CD4-positive, alpha-beta T cell (primary cell): Measurements from ENCODE around the gene SIDT2. TPM values are rescaled to one million over a fixed set of nuclear protein-coding genes. Genes with fewer than 3 reads are reported as not detected.

Experiments
- ATAC-seq: fragments of 200-7000 bp; cut with Tn5 transposase; one replicate; pipeline ENCODE4 v1.10.0; 2022; ENCODE audit warnings: mild to moderate bottlenecking; ENCODE audit not compliant: poor library complexity
- CTCF ChIA-PET: fragments of 350-600 bp; sonication (Branson Sonifier 250); formaldehyde crosslinking; loops from one replicate; lab custom pipeline; 2021; ENCODE audit warnings: antibody characterized with exemption, inconsistent platforms; lab: Charles Lee
- POLR2A ChIA-PET: fragments of 350-600 bp; sonication (Branson Sonifier 250); formaldehyde crosslinking; loops from one replicate; lab custom pipeline; 2021; ENCODE audit warnings: antibody characterized with exemption, inconsistent platforms; lab: Charles Lee
- DNase-seq, 14 experiments: peaks; one replicate each; pipeline ENCODE4 v3.0.0-alpha.2; 2013 to 2020; ENCODE audit warnings: mixed read lengths in 2 of 14
- H3K27ac ChIP-seq, 2 donors: one replicate each; pipeline versions ENCODE4 v1.5.1 to v1.7.0; 2013; ENCODE audit warnings: low read length in 2 of 2, low read depth in 1 of 2, mild to moderate bottlenecking in 1 of 2
- H3K27me3 ChIP-seq, 2 experiments: 1 replicate in 1 of 2; 2 replicates in 1 of 2; pipeline versions ENCODE4 v1.6.1 to v1.7.0; 2013; ENCODE audit warnings: low read length in 2 of 2, control low read depth in 1 of 2, mild to moderate bottlenecking in 1 of 2, moderate library complexity in 1 of 2; ENCODE audit not compliant: insufficient read depth in 2 of 2, control insufficient read depth in 1 of 2
- H3K36me3 ChIP-seq: one replicate; pipeline ENCODE4 v1.6.1; 2013; ENCODE audit warnings: low read length, control low read depth; ENCODE audit not compliant: insufficient read depth
- H3K4me1 ChIP-seq: one replicate; pipeline ENCODE4 v1.6.1; 2013; ENCODE audit warnings: low read length, control low read depth; ENCODE audit not compliant: insufficient read depth
- H3K4me3 ChIP-seq: one replicate; pipeline ENCODE4 v1.5.1; 2013; ENCODE audit warnings: mild to moderate bottlenecking, low read length, moderate library complexity
- H3K9me3 ChIP-seq, 2 experiments: 1 replicate in 1 of 2; 2 replicates in 1 of 2; pipeline versions ENCODE4 v1.6.1 to v1.7.0; 2013; ENCODE audit warnings: low read length in 2 of 2, mild to moderate bottlenecking in 2 of 2, control low read depth in 1 of 2, moderate library complexity in 1 of 2; ENCODE audit not compliant: control insufficient read depth in 1 of 2, insufficient read depth in 1 of 2
- H3K27ac Mint-ChIP-seq: one replicate; pipeline ENCODE4 v1.8.0; 2020; ENCODE audit warnings: mixed read lengths
- H3K27me3 Mint-ChIP-seq: one replicate; pipeline ENCODE4 v1.8.0; 2021; ENCODE audit warnings: mixed read lengths
- H3K36me3 Mint-ChIP-seq: one replicate; pipeline ENCODE4 v1.8.0; 2021; ENCODE audit warnings: low read depth, mixed read lengths
- H3K4me1 Mint-ChIP-seq: one replicate; pipeline ENCODE4 v1.8.0; 2021; ENCODE audit warnings: low read depth, mixed read lengths
- H3K4me3 Mint-ChIP-seq: one replicate; pipeline ENCODE4 v1.8.0; 2020; ENCODE audit warnings: mild to moderate bottlenecking, mixed read lengths
- H3K9me3 Mint-ChIP-seq: one replicate; pipeline ENCODE4 v1.8.0; 2020; ENCODE audit warnings: mixed read lengths
- intact Hi-C, 2 experiments: fragments of 100-400 bp; cut with DNase I in 1 of 2; cut with micrococcal nuclease in 1 of 2; formaldehyde crosslinking; loops; one replicate each; pipeline versions ENCODE4 v1.15.1 to v1.9.0; 2023 to 2025; cut with DNase I, micrococcal nuclease
- total RNA-seq, 174 experiments: library from RNA in 2 of 174; stranded (reverse) in 2 of 174; gene quantifications; one replicate each; pipeline ENCODE4 v1.2.3 and lab custom pipeline; 2021 to 2026
- TF ChIP-seq, protein P1 (sequence below): fragments of 200-600 bp; IDR thresholded peaks from one replicate; pipeline ENCODE4 v1.8.0; 2022; ENCODE audit warnings: antibody characterized with exemption, mild to moderate bottlenecking

SIDT2 gene
- total RNA-seq, 2 experiments from 2014 or later: 197 to 200 TPM

DNA sequence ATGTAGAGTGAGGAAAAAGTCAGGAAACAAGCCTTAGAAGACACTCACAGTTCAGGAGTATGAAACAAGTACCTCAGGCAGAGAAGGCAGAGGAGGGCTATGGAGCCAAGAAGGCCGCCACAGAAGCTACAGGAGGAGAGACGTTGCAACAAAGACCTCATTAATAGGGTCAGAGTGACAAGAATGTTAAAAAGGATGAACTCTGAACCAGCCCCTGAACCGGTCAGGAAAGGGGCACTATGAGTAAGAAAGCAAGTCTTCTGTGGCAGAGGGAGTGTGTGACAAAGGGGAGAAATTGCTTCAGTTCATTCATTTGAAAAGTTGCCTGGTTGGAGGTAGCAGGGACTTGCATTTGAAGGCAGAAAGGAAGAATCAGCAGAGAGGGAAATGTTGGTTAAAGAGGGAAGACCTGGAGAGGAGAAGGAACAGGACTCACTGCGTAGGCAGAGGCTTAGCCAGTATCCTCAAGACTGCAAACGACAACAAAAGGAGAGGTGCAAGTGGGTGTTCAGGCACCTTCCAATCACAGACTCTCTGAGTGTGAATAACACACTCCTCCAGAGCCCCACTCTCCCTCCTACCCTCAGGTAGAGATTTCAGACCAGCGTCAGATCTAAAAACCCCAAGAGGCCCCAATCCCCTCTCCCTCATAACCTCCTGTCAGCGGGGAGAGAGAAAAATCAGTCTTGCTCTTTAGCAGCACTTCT lies 36.0 kb downstream of the SIDT2 start:
- no peaks in the 10 kb centered on the region for H3K4me1 ChIP-seq
- ChIA-PET CTCF (interaction anchor here (0.6 kb wide), 1 partner anchor 11 kb away, joined by 5 read pairs; no protein-coding TSS in a partner anchor), POLR2A (interaction anchor here (1.1 kb wide), 1 partner anchor 114 kb away, joined by 3 read pairs; the partner anchor contains the start of gene CEP164)
- Mint-ChIP-seq H3K4me1 (peaks cover 15% of the 10 kb centered on the region), H3K9me3 (no peaks in the 10 kb centered on the region), H3K4me3 (no peak overlapping the region), H3K36me3 (peaks cover 90% of the 10 kb centered on the region), H3K27ac (no peak overlapping the region), H3K27me3 (no peaks in the 10 kb centered on the region)
- ATAC-seq (no peak), DNase-seq (no peak)
- H3K27me3 ChIP-seq: no peaks in the 10 kb centered on the region
- no peak overlapping the region for H3K27ac ChIP-seq
- intact Hi-C loops: no loop called here
- TF ChIP-seq, protein P1, sequence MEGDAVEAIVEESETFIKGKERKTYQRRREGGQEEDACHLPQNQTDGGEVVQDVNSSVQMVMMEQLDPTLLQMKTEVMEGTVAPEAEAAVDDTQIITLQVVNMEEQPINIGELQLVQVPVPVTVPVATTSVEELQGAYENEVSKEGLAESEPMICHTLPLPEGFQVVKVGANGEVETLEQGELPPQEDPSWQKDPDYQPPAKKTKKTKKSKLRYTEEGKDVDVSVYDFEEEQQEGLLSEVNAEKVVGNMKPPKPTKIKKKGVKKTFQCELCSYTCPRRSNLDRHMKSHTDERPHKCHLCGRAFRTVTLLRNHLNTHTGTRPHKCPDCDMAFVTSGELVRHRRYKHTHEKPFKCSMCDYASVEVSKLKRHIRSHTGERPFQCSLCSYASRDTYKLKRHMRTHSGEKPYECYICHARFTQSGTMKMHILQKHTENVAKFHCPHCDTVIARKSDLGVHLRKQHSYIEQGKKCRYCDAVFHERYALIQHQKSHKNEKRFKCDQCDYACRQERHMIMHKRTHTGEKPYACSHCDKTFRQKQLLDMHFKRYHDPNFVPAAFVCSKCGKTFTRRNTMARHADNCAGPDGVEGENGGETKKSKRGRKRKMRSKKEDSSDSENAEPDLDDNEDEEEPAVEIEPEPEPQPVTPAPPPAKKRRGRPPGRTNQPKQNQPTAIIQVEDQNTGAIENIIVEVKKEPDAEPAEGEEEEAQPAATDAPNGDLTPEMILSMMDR: no peak
- no peak overlapping the region for H3K4me3 ChIP-seq
- H3K9me3 ChIP-seq: no peaks in the 10 kb centered on the region
- H3K36me3 ChIP-seq: peaks cover 79% of the 10 kb centered on the region

DNA sequence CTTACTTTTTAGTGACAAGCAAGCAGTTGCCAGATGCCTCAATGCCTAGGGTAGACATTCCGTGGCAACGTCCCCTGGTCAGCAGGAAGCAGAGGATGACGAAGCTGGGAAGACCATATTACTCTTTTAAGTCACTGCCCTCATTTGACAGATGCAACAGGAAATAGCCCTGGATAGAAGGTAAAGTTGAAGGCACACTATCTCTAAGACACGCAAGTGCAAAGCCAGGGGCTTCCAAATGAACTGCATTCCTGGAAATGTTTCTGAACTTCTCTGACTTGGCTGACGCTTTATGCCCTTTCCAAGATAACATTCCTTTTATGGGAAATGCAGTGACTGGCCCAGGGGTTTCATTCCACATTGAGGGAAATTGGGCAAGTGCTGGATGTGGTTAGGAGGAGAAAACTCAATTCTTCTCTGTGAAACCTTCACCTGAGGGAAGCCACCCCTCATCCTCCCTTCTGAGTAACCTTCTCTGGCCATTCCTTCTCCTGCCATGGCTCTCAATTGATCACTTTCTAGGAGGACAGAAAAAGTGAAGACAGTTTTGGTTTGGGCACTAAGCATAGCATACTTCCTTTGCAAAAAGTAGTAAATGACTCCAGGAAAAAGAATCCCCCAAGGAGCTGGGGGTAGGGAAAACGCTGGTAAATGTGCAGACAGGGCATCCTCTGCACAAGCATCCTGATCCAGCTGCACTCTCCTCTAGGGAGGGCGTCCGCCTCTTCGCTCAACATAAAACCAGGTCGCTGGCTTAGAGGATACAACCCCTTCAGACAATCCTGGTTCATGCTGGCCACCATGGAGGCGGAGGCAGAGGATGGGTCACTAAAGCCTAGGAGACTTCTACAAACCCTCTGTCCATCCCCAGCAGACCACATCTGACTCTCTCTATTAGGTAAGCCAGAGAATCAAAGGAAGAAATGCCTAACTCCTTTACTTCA lies 38.9 kb downstream of the SIDT2 start:
- no peaks in the 10 kb centered on the region for H3K9me3 Mint-ChIP-seq
- Histone ChIP-seq H3K9me3 (no peaks in the 10 kb centered on the region), H3K36me3 (peaks cover 92% of the 10 kb centered on the region), H3K27ac (no peak overlapping the region), H3K4me1 (peaks cover 6% of the 10 kb centered on the region), H3K4me3 (no peak overlapping the region), H3K27me3 (no peaks in the 10 kb centered on the region)
- ATAC-seq: no peak
- TF ChIP-seq, protein P1: no peak
- H3K36me3 Mint-ChIP-seq: peaks cover 92% of the 10 kb centered on the region
- H3K4me3 Mint-ChIP-seq: no peak overlapping the region
- ChIA-PET POLR2A (interaction anchor here (0.8 kb wide), 1 partner anchor 13 kb away, joined by 3 read pairs; no protein-coding TSS in a partner anchor), CTCF (no interaction called here)
- no peaks in the 10 kb centered on the region for H3K27me3 Mint-ChIP-seq
- intact Hi-C loops: no loop called here
- no peak for DNase-seq
- peak overlapping the region; percentile 54 for H3K27ac Mint-ChIP-seq
- peaks cover 8% of the 10 kb centered on the region for H3K4me1 Mint-ChIP-seq

DNA sequence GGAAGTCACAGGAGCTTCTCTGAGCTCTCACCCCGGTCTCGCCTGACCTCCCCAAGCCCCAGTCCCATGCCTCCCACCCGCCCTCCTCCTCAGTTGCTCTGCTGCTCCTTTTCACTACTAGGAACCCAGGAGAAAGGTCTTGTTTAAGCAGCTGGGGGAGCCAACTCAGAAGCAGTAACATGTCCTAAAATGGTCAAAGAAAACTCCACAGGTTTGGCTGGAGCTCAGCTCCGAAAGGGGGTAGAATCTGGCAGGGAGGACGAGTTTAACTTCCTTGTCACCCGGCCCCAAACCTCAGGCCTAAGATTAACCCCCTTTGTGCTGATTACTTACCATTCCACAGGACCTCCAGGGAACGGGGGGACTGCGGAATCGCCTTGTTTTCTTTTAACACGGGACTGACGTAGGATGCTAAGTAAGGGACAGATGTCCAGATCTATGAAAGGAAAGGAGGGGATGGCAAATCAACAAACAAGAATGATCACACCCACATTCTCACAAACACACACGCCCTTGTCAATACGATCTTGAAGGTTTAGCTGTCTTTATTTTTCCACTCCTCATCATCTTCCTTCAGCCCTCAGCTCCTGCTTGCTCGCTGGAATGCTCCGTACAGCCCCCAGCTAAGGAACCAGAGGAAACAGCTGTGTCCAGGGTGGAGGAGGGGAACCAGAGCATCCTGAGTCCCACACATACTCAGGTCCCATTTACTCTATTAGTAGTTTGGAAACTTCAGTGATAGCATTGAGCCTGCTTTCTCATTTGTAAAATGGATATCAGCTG lies 39.8 kb downstream of the SIDT2 start:
- ChIA-PET POLR2A (interaction anchor here (1.0 kb wide), 1 partner anchor 12 kb away, joined by 3 read pairs; no protein-coding TSS in a partner anchor), CTCF (interaction anchor here (0.6 kb wide), 1 partner anchor 24 kb away, joined by 3 read pairs; no protein-coding TSS in a partner anchor)
- H3K9me3 Mint-ChIP-seq: no peaks in the 10 kb centered on the region
- H3K27ac Mint-ChIP-seq: peak overlapping the region; percentile 54
- peaks cover 94% of the 10 kb centered on the region for H3K36me3 Mint-ChIP-seq
- DNase-seq: no peak
- Histone ChIP-seq H3K27me3 (no peaks in the 10 kb centered on the region), H3K9me3 (no peaks in the 10 kb centered on the region), H3K4me3 (no peak overlapping the region), H3K27ac (no peak overlapping the region), H3K4me1 (peaks cover 6% of the 10 kb centered on the region), H3K36me3 (peaks cover 91% of the 10 kb centered on the region)
- ATAC-seq: no peak
- no peaks in the 10 kb centered on the region for H3K27me3 Mint-ChIP-seq
- H3K4me1 Mint-ChIP-seq: peaks cover 8% of the 10 kb centered on the region
- intact Hi-C loops: no loop called here
- no peak overlapping the region for H3K4me3 Mint-ChIP-seq
- TF ChIP-seq, protein P1: no peak
